Common myeloid progenitor, CD34-positive (primary cell): Measurements from ENCODE around the gene WBP4.
A peak's percentile ranks its signal among the peaks of the same experiment; 100 is the strongest.
"Not testable (repeated sequence)": the region's sequence is repeated elsewhere in the genome, so short reads cannot be mapped to it uniquely, and the experiment has no call there.

Experiments
- CTCF ChIA-PET: fragments of 350-600 bp; sonication (Branson Sonifier 250); formaldehyde crosslinking; loops from one replicate; lab custom pipeline; 2021; ENCODE audit warnings: antibody characterized with exemption; lab: Charles Lee
- POLR2A ChIA-PET: fragments of 350-600 bp; sonication (Branson Sonifier 250); formaldehyde crosslinking; loops from one replicate; lab custom pipeline; 2021; ENCODE audit warnings: antibody characterized with exemption; lab: Charles Lee
- DNase-seq, 3 donors: peaks; one replicate each; pipeline versions ENCODE4 v3.0.0 to v3.0.0-alpha.2; 2013
- H3K27ac ChIP-seq, 2 experiments: 1 replicate in 1 of 2; 2 replicates in 1 of 2; pipeline ENCODE4 v1.7.0; 2013; ENCODE audit warnings: inconsistent platforms in 2 of 2, low read length in 2 of 2, mild to moderate bottlenecking in 2 of 2, low read depth in 1 of 2, moderate library complexity in 1 of 2; ENCODE audit not compliant: severe bottlenecking in 2 of 2, insufficient read depth in 1 of 2, poor library complexity in 1 of 2
- H3K27me3 ChIP-seq, 5 experiments: replicated peaks in 2 of 5; 1 replicate in 3 of 5; 2 replicates in 2 of 5; pipeline versions ENCODE4 v1.6.1 to v1.7.0; 2013; ENCODE audit warnings: low read length in 4 of 5, mild to moderate bottlenecking in 2 of 5, moderate library complexity in 2 of 5, inconsistent platforms in 1 of 5; ENCODE audit not compliant: insufficient read depth in 5 of 5, control insufficient read depth in 4 of 5
- H3K36me3 ChIP-seq, 4 experiments: 1 replicate in 2 of 4; 2 replicates in 2 of 4; pipeline versions ENCODE4 v1.6.1 to v1.7.0; 2013; ENCODE audit warnings: low read length in 3 of 4, control low read depth in 1 of 4, mild to moderate bottlenecking in 1 of 4; ENCODE audit not compliant: control insufficient read depth in 4 of 4, insufficient read depth in 4 of 4
- H3K4me1 ChIP-seq, 4 experiments: 1 replicate in 3 of 4; 2 replicates in 1 of 4; pipeline versions ENCODE4 v1.6.1 to v1.7.1; 2013; ENCODE audit warnings: low read length in 3 of 4, mild to moderate bottlenecking in 3 of 4, control low read depth in 1 of 4, inconsistent platforms in 1 of 4, moderate library complexity in 1 of 4; ENCODE audit not compliant: control insufficient read depth in 4 of 4, insufficient read depth in 4 of 4; ENCODE audit errors: control extremely low read depth in 1 of 4
- H3K4me3 ChIP-seq, 7 experiments: 1 replicate in 4 of 7; 2 replicates in 3 of 7; pipeline versions ENCODE4 v1.5.1 to v1.7.0; 2013; ENCODE audit warnings: mild to moderate bottlenecking in 7 of 7, low read length in 6 of 7, moderate library complexity in 6 of 7, inconsistent platforms in 2 of 7, low read depth in 2 of 7, control low read depth in 1 of 7; ENCODE audit not compliant: insufficient read depth in 4 of 7, control insufficient read depth in 1 of 7; ENCODE audit errors: extremely low read depth in 1 of 7
- H3K9me3 ChIP-seq, 5 experiments: 1 replicate in 4 of 5; 2 replicates in 1 of 5; pipeline versions ENCODE4 v1.6.1 to v1.7.1; 2013; ENCODE audit warnings: low read length in 4 of 5, mild to moderate bottlenecking in 2 of 5, inconsistent platforms in 1 of 5, low read depth in 1 of 5, moderate library complexity in 1 of 5; ENCODE audit not compliant: control insufficient read depth in 4 of 5, insufficient read depth in 2 of 5; ENCODE audit errors: control extremely low read depth in 1 of 5
- WGBS: methylation state at CpG from one replicate; pipeline ENCODE4 v1.1.5; 2013; ENCODE audit not compliant: insufficient coverage; 5-methylcytosine and 5-hydroxymethylcytosine counted together

Gene WBP4

GRCh38 chr13:41040584-41041334 lies 20.6 kb upstream of the WBP4 start:
- Histone ChIP-seq H3K9me3 (peaks cover 0 to 4% (median 0%) of the 10 kb centered on the region in 5 experiments), H3K27ac (no peak overlapping the region), H3K36me3 (peaks cover 0 to 3% (median 0%) of the 10 kb centered on the region in 4 experiments), H3K27me3 (no peaks in the 10 kb centered on the region), H3K4me3 (no peak overlapping the region), H3K4me1 (no peaks in the 10 kb centered on the region)
- no peak for DNase-seq
- ChIA-PET CTCF (interaction anchor here (0.9 to 1.7 kb wide), 3 partner anchors 12 to 18 kb away, joined by 4 to 7 read pairs (median 5); no protein-coding TSS in a partner anchor), POLR2A (no interaction called here)
- 93% methylated on average over 7 of the region's 9 CpGs for WGBS

- POLR2A ChIA-PET: not testable (repeated sequence)
Observed at GRCh38 chr13:41042419-41042818, 18.9 kb upstream of the WBP4 start.

GRCh38 chr13:41048640-41049039 lies 12.7 kb upstream of the WBP4 start:
- WGBS: 100% methylated on average over 3 of the region's 5 CpGs
- no peak overlapping the region for H3K4me3 ChIP-seq
- peaks cover 6 to 34% (median 19%) of the 10 kb centered on the region in 4 experiments for H3K4me1 ChIP-seq
- peaks cover 0 to 5% (median 0%) of the 10 kb centered on the region in 4 experiments for H3K36me3 ChIP-seq
- CTCF ChIA-PET: interaction anchor here (1.3 kb wide), 1 partner anchor 8 kb away, joined by 4 read pairs; no protein-coding TSS in a partner anchor
- POLR2A ChIA-PET: interaction anchor here (0.7 kb wide), 2 partner anchors 12 to 426 kb away, joined by 3 read pairs; no protein-coding TSS in a partner anchor
- peaks cover 0 to 9% (median 2%) of the 10 kb centered on the region in 5 experiments for H3K9me3 ChIP-seq
- H3K27me3 ChIP-seq: no peaks in the 10 kb centered on the region
- no peak overlapping the region for H3K27ac ChIP-seq
- no peak for DNase-seq

More at GRCh38 chr13:41042419-41042818, 18.9 kb upstream of the WBP4 start:
- not testable (repeated sequence) for H3K36me3 ChIP-seq, H3K9me3 ChIP-seq, H3K27ac ChIP-seq, H3K27me3 ChIP-seq, H3K4me3 ChIP-seq, DNase-seq, H3K4me1 ChIP-seq
- no CpG with 5 or more reads among the region's 4 CpGs for WGBS
- CTCF ChIA-PET: interaction anchor here (1.7 kb wide), 1 partner anchor 10 kb away, joined by 7 read pairs; no protein-coding TSS in a partner anchor

DNA sequence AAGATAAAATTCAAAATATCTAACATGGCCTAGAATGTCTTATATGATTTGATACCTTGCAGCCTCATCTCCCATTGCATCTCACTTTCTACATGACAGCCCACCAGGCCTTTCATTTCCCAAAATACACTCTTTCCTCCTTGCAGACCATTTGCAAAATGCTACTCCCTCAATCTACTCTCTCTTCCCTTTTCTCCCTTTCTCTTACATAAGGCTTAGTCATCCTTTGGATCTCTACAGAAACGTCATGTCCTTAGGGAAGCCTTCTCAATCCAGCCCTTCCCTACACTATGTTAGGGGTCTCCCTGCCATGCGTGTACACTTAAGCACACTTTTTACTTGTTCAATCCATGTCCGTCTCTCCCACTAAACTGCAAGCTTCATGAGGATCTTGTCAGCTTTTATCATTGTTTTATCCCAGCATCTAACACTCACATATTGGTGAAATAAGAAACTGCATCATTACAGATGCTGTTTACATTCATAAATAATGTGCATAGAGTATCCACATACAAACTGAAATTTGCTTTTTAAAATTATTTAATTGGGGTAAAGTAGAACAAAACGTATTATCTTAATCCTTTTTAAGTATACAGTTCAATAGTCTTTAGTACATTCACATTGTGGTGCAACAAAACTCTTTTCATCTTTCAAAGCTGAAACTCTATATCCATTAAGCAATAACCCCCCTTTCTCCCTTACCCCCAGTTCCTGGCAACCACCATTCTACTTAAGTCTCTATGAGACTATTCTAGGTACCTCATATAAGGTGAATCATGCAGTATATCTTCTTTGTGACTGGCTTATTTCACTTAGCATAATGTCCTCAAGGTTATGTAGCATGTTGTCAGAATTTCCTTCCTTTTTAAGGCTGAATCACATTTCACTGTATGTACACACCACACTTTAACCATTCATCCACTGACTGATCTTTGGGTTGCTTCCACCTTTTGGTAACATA lies 11.5 kb upstream of the WBP4 start:
- no peaks in the 10 kb centered on the region for H3K27me3 ChIP-seq
- peaks cover 0 to 9% (median 2%) of the 10 kb centered on the region in 5 experiments for H3K9me3 ChIP-seq
- peaks cover 0 to 5% (median 0%) of the 10 kb centered on the region in 4 experiments for H3K36me3 ChIP-seq
- CTCF ChIA-PET: interaction anchor here (1.1 kb wide), 2 partner anchors 9 to 10 kb away, joined by 3 to 4 read pairs; no protein-coding TSS in a partner anchor
- peaks cover 16 to 45% (median 25%) of the 10 kb centered on the region in 4 experiments for H3K4me1 ChIP-seq
- WGBS: 87% methylated on average over 2 of the region's 4 CpGs
- peak in 2 of 3 donors; percentile 58 to 70 for DNase-seq
- no peak overlapping the region for H3K27ac ChIP-seq
- H3K4me3 ChIP-seq: no peak overlapping the region
- POLR2A ChIA-PET: no interaction called here

- ChIA-PET CTCF (interaction anchor here (1.1 to 2.0 kb wide), 5 partner anchors 11 to 78 kb away, joined by 3 to 7 read pairs (median 5); no protein-coding TSS in a partner anchor), POLR2A (no interaction called here)
- Histone ChIP-seq H3K36me3 (peaks cover 0 to 5% (median 0%) of the 10 kb centered on the region in 4 experiments), H3K4me1 (peaks cover 23 to 68% (median 40%) of the 10 kb centered on the region in 4 experiments), H3K9me3 (peaks cover 0 to 9% (median 2%) of the 10 kb centered on the region in 5 experiments), H3K4me3 (no peak overlapping the region), H3K27ac (peak overlapping the region in 1 of 2 experiments; percentile 56), H3K27me3 (no peaks in the 10 kb centered on the region)
- 80% methylated on average over 1 of the region's 3 CpGs for WGBS
- DNase-seq: no peak
Observed at GRCh38 chr13:41052441-41052840, 8.9 kb upstream of the WBP4 start.

- Histone ChIP-seq H3K9me3 (peaks cover 0 to 1% (median 0%) of the 10 kb centered on the region in 5 experiments), H3K36me3 (no peaks in the 10 kb centered on the region), H3K4me1 (peaks cover 27 to 78% (median 47%) of the 10 kb centered on the region in 4 experiments), H3K27me3 (no peaks in the 10 kb centered on the region), H3K27ac (peak overlapping the region in 1 of 2 experiments; percentile 56), H3K4me3 (peak overlapping the region in 2 of 7 experiments; percentile 18 to 24)
- CTCF ChIA-PET: interaction anchor here (0.8 to 2.8 kb wide), 15 partner anchors 8 to 83 kb away, joined by 3 to 11 read pairs (median 4); partner anchors contain the start of gene ELF1
- peak; percentile 57 to 90 (median 87) for DNase-seq
- 100% methylated on average over 1 of the region's 2 CpGs for WGBS
- POLR2A ChIA-PET: no interaction called here
Observed at GRCh38 chr13:41053384-41053826, 7.9 kb upstream of the WBP4 start.
